ENCODE results near the gene RPL12.

Gene RPL12

DNA sequence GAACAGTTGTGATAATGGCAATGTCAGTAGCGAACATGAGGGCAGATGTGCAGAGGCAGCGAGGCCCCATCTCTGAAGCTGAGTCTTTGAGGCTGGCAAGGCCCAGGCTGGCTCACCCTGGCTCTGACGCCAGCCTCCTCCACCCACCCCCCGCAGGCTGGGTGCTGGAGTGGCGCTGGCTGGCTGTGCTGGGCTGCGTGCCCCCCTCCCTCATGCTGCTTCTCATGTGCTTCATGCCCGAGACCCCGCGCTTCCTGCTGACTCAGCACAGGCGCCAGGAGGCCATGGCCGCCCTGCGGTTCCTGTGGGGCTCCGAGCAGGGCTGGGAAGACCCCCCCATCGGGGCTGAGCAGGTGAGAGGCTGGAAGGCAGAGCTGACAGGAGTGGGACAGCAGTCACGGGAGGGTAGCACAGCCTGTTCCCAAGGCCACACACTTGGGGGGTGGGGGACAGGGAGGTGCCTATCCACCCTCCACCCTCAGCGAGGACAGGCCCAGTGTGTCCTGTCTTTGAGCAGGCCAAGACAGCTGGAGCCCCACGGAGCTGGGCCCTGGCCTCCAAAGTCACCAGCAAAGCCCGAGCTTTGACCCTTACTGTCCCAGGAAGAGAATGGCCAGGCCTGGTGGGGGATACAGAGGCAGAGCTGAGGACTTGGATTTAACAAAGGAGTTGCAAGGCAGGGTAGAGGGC lies 48.7 kb downstream of the RPL12 start:
- no peak for DNase-seq

DNA sequence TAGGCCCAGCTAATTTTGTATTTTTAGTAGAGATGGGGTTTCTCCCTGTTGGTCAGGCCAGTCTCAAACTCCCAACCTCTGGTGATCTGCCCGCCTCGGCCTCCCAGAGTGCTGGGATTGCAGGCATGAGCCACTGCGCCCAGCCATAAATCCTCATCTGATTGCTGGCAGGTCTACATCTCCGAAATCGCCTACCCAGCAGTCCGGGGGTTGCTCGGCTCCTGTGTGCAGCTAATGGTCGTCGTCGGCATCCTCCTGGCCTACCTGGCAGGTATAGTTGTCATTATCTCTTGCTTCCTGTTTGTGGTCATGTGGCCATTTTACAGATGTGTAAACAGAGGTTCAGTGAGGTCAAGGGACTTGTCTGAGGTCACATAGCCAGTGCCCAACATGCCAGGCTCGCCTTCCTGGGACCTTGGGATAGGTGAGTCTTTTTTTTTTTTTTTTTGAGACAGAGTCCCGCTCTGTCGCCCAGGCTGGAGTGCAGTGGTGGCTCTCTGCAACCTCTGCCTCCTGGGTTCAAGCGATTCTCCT lies 51.4 kb downstream of the RPL12 start:
- no peak for DNase-seq

DNA sequence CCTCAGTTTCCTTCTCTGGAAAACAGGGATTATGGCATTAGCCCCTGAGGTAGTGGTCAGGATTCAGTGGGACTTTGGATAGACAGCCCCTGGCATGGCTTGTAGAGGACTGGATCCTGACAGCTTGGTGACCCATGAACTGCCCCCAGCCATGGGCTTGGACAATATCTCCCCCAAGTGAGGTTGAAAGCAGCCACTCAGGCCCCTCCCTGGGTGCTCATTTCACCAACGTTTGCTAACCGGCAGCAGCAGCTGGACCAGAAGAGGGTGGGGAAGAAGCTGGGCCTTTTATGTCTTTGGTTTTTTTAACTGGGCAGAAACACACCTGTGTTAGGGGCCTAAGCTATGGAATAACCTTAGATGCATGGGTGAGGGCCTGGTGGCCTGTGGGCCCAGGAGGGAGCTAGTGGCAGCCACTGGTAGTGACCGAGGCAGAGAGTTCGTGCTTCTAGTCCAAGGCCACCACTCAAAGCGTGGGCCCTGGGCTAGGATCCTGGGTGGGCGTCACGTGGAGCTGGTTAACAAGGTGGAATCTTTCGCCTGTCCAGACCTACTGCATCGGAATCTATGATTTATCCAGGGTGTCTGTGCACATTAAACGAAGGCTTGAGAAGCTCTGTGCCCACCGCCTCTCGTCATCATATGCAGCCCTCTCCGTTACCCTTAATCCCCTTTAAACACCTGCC lies 52.3 kb downstream of the RPL12 start:
- DNase-seq: no peak

DNA sequence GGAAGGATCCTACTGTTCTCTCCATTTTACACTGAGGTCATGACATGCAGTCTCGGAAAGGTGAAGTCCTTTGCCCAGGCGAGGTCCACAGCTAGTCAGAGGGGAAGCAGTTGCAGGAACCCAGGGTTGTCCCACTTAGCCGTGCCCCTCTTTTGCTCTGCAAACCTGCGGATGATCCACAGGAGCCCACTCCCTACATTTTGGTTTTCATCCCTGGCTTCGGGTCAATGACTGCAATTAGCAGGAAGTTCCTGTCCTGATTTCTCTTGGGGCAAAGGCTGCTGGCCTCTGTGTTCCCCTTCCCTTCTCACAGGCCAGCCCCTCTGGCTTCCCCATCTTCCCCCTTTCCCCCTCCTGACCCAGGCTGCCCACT lies 52.9 kb downstream of the RPL12 start:
- no peak for DNase-seq

Data from stimulated activated CD4-positive, alpha-beta T cell treated with anti-CD3 and anti-CD28 coated beads, Interleukin-4, amount 100 ng/mL, for 24 hours (primary cell).